ENCODE data around the gene TET3. TPM values are rescaled to one million over a fixed set of nuclear protein-coding genes. Genes with fewer than 3 reads are reported as not detected.
A peak's percentile ranks its signal among the peaks of the same experiment; 100 is the strongest.

The TET3 gene
- 22.7 TPM for total RNA-seq

- TF ChIP-seq CTCF (IDR thresholded peaks at IDR 0.05): no peak
- peak in 1 of 2 donors; percentile 66 for DNase-seq (ENCODE audit: low spot score in 2 of 2)
- Histone ChIP-seq H3K9me3 (no peaks in the 10 kb centered on the region), H3K4me1 (peaks cover 6 to 34% of the 10 kb centered on the region in 2 donors), H3K4me3 (peak within 1 kb of the TSS; percentile 46 to 74), H3K36me3 (no peaks in the 10 kb centered on the region), H3K27ac (no peak within 1 kb of the TSS), H3K27me3 (no peaks in the 10 kb centered on the region)
- intact Hi-C loops (cut with DNase I): loop anchor here (2.0 to 5.0 kb wide), 2 partner anchors 57 to 156 kb away; partner anchors contain the start of genes DGUOK and STAMBP
Observed at GRCh38 chr2:73984203-73984921, at the start of gene TET3. Gene TET3 (plus strand): TSS chr2:73984910. CDS start chr2:73986404, 1,494 bp downstream.

GRCh38 chr2:73935641-73936040, 49.1 kb upstream of the TET3 start:
- no peak overlapping the region for H3K27ac ChIP-seq
- intact Hi-C loops (cut with DNase I): no loop called here
- H3K4me1 ChIP-seq: peaks cover 0 to 8% of the 10 kb centered on the region in 2 donors
- no peak overlapping the region for H3K4me3 ChIP-seq
- peaks cover 12 to 14% of the 10 kb centered on the region in 2 donors for H3K36me3 ChIP-seq
- H3K27me3 ChIP-seq: no peaks in the 10 kb centered on the region
- DNase-seq (ENCODE audit: low spot score in 2 of 2): no peak
- no peaks in the 10 kb centered on the region for H3K9me3 ChIP-seq
- TF ChIP-seq CTCF (IDR thresholded peaks at IDR 0.05): no peak

GRCh38 chr2:73937103-73937885, 47.4 kb upstream of the TET3 start:
- intact Hi-C loops (cut with DNase I): no loop called here
- Histone ChIP-seq H3K4me1 (peaks cover 0 to 3% of the 10 kb centered on the region in 2 donors), H3K9me3 (no peaks in the 10 kb centered on the region), H3K27me3 (no peaks in the 10 kb centered on the region), H3K36me3 (peaks cover 12 to 18% of the 10 kb centered on the region in 2 donors), H3K27ac (no peak overlapping the region), H3K4me3 (no peak overlapping the region)
- TF ChIP-seq CTCF (IDR thresholded peaks at IDR 0.05): no peak
- no peak for DNase-seq (ENCODE audit: low spot score in 2 of 2)

GRCh38 chr2:73937899-73938298, 46.8 kb upstream of the TET3 start:
- intact Hi-C loops (cut with DNase I): no loop called here
- DNase-seq (ENCODE audit: low spot score in 2 of 2): no peak

More at GRCh38 chr2:73937899-73938298, 46.8 kb upstream of the TET3 start:
- peaks cover 12 to 14% of the 10 kb centered on the region in 2 donors for H3K36me3 ChIP-seq
- no peak overlapping the region for H3K4me3 ChIP-seq
- H3K27me3 ChIP-seq: no peaks in the 10 kb centered on the region
- no peak for TF ChIP-seq CTCF (IDR thresholded peaks at IDR 0.05)
- H3K4me1 ChIP-seq: peaks cover 0 to 3% of the 10 kb centered on the region in 2 donors
- no peaks in the 10 kb centered on the region for H3K9me3 ChIP-seq
- no peak overlapping the region for H3K27ac ChIP-seq

All from ascending aorta (tissue), 2 donors.